Muscle layer of colon (tissue), 2 donors: ENCODE results near the gene ARHGAP26.

Source experiments
- H3K27ac ChIP-seq: one replicate; pipeline ENCODE4 v1.7.0; 2013; ENCODE audit warnings: low read depth, mild to moderate bottlenecking, low read length, moderate library complexity
- H3K27me3 ChIP-seq, 2 donors: one replicate each; pipeline ENCODE4 v1.7.0; 2013; ENCODE audit warnings: low read length in 2 of 2, mild to moderate bottlenecking in 2 of 2; ENCODE audit not compliant: insufficient read depth in 2 of 2, control insufficient read depth in 1 of 2
- H3K36me3 ChIP-seq: one replicate; pipeline ENCODE4 v1.7.0; 2013; ENCODE audit warnings: mild to moderate bottlenecking, low read length; ENCODE audit not compliant: insufficient read depth
- H3K4me1 ChIP-seq: one replicate; pipeline ENCODE4 v1.7.0; 2013; ENCODE audit warnings: mild to moderate bottlenecking, low read length; ENCODE audit not compliant: insufficient read depth
- H3K4me3 ChIP-seq, 2 donors: one replicate each; pipeline ENCODE4 v1.7.0; 2013; ENCODE audit warnings: low read length in 2 of 2, low read depth in 1 of 2, mild to moderate bottlenecking in 1 of 2, moderate library complexity in 1 of 2
- H3K9ac ChIP-seq: one replicate; pipeline ENCODE4 v1.7.0; 2013; ENCODE audit warnings: low read length
- H3K9me3 ChIP-seq: one replicate; pipeline ENCODE4 v1.7.0; 2013; ENCODE audit warnings: mild to moderate bottlenecking, low read length
- donor health status: abdominal sarcoma.
- donor health status: Adenocarcinoma of cecum.

The ARHGAP26 gene

GRCh38 chr5:143234162-143234842 lies 464.1 kb downstream of the ARHGAP26 start:
- no peaks in the 10 kb centered on the region for H3K4me1 ChIP-seq
- H3K9ac ChIP-seq: no peak overlapping the region
- no peaks in the 10 kb centered on the region for H3K36me3 ChIP-seq
- no peaks in the 10 kb centered on the region for H3K9me3 ChIP-seq
- H3K27ac ChIP-seq: no peak overlapping the region
- H3K27me3 ChIP-seq: no peaks in the 10 kb centered on the region
- no peak overlapping the region for H3K4me3 ChIP-seq

GRCh38 chr5:143235423-143235822 lies 465.2 kb downstream of the ARHGAP26 start:
- Histone ChIP-seq H3K4me3 (no peak overlapping the region), H3K9ac (no peak overlapping the region), H3K27me3 (no peaks in the 10 kb centered on the region), H3K9me3 (no peaks in the 10 kb centered on the region), H3K4me1 (no peaks in the 10 kb centered on the region), H3K27ac (no peak overlapping the region), H3K36me3 (no peaks in the 10 kb centered on the region)

GRCh38 chr5:143236682-143237081 lies 466.5 kb downstream of the ARHGAP26 start:
- H3K4me3 ChIP-seq: no peak overlapping the region
- H3K27ac ChIP-seq: no peak overlapping the region
- no peak overlapping the region for H3K9ac ChIP-seq
- H3K36me3 ChIP-seq: no peaks in the 10 kb centered on the region
- H3K27me3 ChIP-seq: no peaks in the 10 kb centered on the region
- no peaks in the 10 kb centered on the region for H3K4me1 ChIP-seq
- H3K9me3 ChIP-seq: no peaks in the 10 kb centered on the region

GRCh38 chr5:143237664-143238063 lies 467.5 kb downstream of the ARHGAP26 start:
- no peaks in the 10 kb centered on the region for H3K27me3 ChIP-seq
- H3K4me1 ChIP-seq: no peaks in the 10 kb centered on the region
- H3K36me3 ChIP-seq: no peaks in the 10 kb centered on the region
- no peak overlapping the region for H3K9ac ChIP-seq
- H3K4me3 ChIP-seq: no peak overlapping the region
- H3K9me3 ChIP-seq: no peaks in the 10 kb centered on the region
- no peak overlapping the region for H3K27ac ChIP-seq

- peaks cover 4% of the 10 kb centered on the region for H3K4me1 ChIP-seq
- H3K9ac ChIP-seq: no peak overlapping the region
These were observed 468.4 kb downstream of the ARHGAP26 start for GRCh38 chr5:143238620-143239019.

GRCh38 chr5:143239882-143240518 lies 469.8 kb downstream of the ARHGAP26 start:
- H3K9ac ChIP-seq: no peak overlapping the region
- H3K27ac ChIP-seq: no peak overlapping the region
- H3K27me3 ChIP-seq: no peaks in the 10 kb centered on the region
- H3K4me3 ChIP-seq: no peak overlapping the region
- H3K9me3 ChIP-seq: no peaks in the 10 kb centered on the region
- peaks cover 14% of the 10 kb centered on the region for H3K4me1 ChIP-seq
- no peaks in the 10 kb centered on the region for H3K36me3 ChIP-seq

More at GRCh38 chr5:143238620-143239019, 468.4 kb downstream of the ARHGAP26 start:
- H3K9me3 ChIP-seq: no peaks in the 10 kb centered on the region
- no peak overlapping the region for H3K27ac ChIP-seq
- H3K36me3 ChIP-seq: no peaks in the 10 kb centered on the region
- no peaks in the 10 kb centered on the region for H3K27me3 ChIP-seq
- no peak overlapping the region for H3K4me3 ChIP-seq

- Histone ChIP-seq H3K9me3 (no peaks in the 10 kb centered on the region), H3K27ac (no peak overlapping the region), H3K27me3 (no peaks in the 10 kb centered on the region), H3K9ac (no peak overlapping the region), H3K4me1 (peaks cover 14% of the 10 kb centered on the region), H3K36me3 (no peaks in the 10 kb centered on the region), H3K4me3 (no peak overlapping the region)
These were observed 471.7 kb downstream of the ARHGAP26 start for GRCh38 chr5:143241892-143242291.

GRCh38 chr5:143243103-143243502 lies 472.9 kb downstream of the ARHGAP26 start:
- Histone ChIP-seq H3K9ac (no peak overlapping the region), H3K4me1 (peaks cover 14% of the 10 kb centered on the region), H3K9me3 (no peaks in the 10 kb centered on the region), H3K36me3 (no peaks in the 10 kb centered on the region), H3K27me3 (no peaks in the 10 kb centered on the region), H3K4me3 (no peak overlapping the region), H3K27ac (no peak overlapping the region)

GRCh38 chr5:143244000-143244736 lies 474.0 kb downstream of the ARHGAP26 start:
- H3K27ac ChIP-seq: peak overlapping the region; percentile 54
- no peaks in the 10 kb centered on the region for H3K9me3 ChIP-seq
- H3K4me1 ChIP-seq: peaks cover 15% of the 10 kb centered on the region
- peak overlapping the region; percentile 7 to 50 for H3K4me3 ChIP-seq
- no peak overlapping the region for H3K9ac ChIP-seq
- H3K36me3 ChIP-seq: no peaks in the 10 kb centered on the region
- H3K27me3 ChIP-seq: no peaks in the 10 kb centered on the region

GRCh38 chr5:143244990-143245389 lies 474.8 kb downstream of the ARHGAP26 start:
- no peaks in the 10 kb centered on the region for H3K36me3 ChIP-seq
- H3K27me3 ChIP-seq: no peaks in the 10 kb centered on the region
- peaks cover 18% of the 10 kb centered on the region for H3K4me1 ChIP-seq
- H3K27ac ChIP-seq: no peak overlapping the region
- H3K4me3 ChIP-seq: no peak overlapping the region
- H3K9me3 ChIP-seq: no peaks in the 10 kb centered on the region
- H3K9ac ChIP-seq: no peak overlapping the region

- Histone ChIP-seq H3K36me3 (no peaks in the 10 kb centered on the region), H3K4me3 (no peak overlapping the region), H3K27ac (no peak overlapping the region), H3K9me3 (no peaks in the 10 kb centered on the region), H3K9ac (no peak overlapping the region), H3K4me1 (peaks cover 18% of the 10 kb centered on the region), H3K27me3 (no peaks in the 10 kb centered on the region)
These were observed 475.9 kb downstream of the ARHGAP26 start for GRCh38 chr5:143245929-143246561.
